ENCODE results near the gene HOMEZ.
A peak's percentile ranks its signal among the peaks of the same experiment; 100 is the strongest.

Gene HOMEZ

DNA sequence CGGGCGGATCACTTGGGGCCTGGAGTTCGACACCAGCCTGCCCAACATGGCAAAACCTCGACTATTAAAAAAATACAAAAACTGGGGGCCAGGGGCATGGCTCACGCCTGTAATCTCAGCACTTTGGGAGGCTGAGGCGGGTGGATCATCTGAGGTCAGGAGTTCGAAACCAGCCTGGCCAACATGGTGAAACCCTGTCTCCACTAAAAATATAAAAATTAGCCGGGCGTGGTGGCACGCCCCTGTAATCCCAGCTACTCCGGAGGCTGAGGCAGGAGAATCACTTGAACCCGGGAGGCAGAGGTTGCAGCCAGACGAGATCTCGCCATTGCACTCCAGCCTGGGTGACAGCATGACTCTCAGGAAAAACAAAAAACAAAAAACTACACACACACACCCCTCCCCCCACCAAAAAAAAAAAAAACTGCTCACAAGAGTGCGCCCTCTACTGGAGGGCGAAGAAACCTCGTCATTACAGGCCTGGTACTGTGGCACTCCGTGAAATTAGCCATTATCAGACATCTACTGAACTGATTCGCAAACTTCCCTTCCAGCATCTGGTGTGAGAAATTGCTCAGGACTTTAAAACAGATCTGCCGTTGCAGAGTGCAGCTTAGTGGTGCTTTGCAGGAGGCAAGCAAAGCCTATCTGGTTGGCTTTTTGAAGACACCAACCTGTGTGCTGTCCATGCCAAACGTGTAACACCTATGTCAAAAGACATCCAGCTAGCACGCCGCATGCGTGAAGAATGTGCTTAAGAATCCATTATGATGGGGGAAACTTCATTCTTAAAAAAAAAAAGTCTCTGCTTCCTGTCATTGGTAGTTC is 9.0 kb upstream of the HOMEZ start (continued):
- TF ChIP-seq ZFP41 (tag by site-specific recombination; IDR thresholded peaks at IDR 0.05; ENCODE audit: borderline replicate concordance) (no peak), ZBTB1 (tag by site-specific recombination; IDR thresholded peaks at IDR 0.05) (no peak), SALL2 (tag by site-specific recombination; IDR thresholded peaks at IDR 0.05; ENCODE audit: borderline replicate concordance) (no peak), ZNF223 (tag by site-specific recombination; IDR thresholded peaks at IDR 0.05) (no peak), ZNF596 (tag by site-specific recombination; IDR thresholded peaks at IDR 0.05) (no peak), ZNF514 (tag by site-specific recombination; IDR thresholded peaks at IDR 0.05) (no peak), ZNF548 (tag by site-specific recombination; IDR thresholded peaks at IDR 0.05) (no peak), ZNF792 (tag by site-specific recombination; IDR thresholded peaks at IDR 0.05) (no peak), ZNF16 (tag by site-specific recombination; IDR thresholded peaks at IDR 0.05; ENCODE audit: low read depth) (no peak), ZBTB7A (tag by site-specific recombination; IDR thresholded peaks at IDR 0.05; ENCODE audit: low read depth) (no peak)
- TF ChIP-seq, protein P1, sequence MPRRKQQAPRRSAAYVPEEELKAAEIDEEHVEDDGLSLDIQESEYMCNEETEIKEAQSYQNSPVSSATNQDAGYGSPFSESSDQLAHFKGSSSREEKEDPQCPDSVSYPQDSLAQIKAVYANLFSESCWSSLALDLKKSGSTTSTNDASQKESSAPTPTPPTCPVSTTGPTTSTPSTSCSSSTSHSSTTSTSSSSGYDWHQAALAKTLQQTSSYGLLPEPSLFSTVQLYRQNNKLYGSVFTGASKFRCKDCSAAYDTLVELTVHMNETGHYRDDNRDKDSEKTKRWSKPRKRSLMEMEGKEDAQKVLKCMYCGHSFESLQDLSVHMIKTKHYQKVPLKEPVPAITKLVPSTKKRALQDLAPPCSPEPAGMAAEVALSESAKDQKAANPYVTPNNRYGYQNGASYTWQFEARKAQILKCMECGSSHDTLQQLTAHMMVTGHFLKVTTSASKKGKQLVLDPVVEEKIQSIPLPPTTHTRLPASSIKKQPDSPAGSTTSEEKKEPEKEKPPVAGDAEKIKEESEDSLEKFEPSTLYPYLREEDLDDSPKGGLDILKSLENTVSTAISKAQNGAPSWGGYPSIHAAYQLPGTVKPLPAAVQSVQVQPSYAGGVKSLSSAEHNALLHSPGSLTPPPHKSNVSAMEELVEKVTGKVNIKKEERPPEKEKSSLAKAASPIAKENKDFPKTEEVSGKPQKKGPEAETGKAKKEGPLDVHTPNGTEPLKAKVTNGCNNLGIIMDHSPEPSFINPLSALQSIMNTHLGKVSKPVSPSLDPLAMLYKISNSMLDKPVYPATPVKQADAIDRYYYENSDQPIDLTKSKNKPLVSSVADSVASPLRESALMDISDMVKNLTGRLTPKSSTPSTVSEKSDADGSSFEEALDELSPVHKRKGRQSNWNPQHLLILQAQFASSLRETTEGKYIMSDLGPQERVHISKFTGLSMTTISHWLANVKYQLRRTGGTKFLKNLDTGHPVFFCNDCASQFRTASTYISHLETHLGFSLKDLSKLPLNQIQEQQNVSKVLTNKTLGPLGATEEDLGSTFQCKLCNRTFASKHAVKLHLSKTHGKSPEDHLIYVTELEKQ (tag by site-specific recombination; IDR thresholded peaks at IDR 0.05; ENCODE audit: borderline replicate concordance): 0 out of 2 replicates have a peak, but pooled peaks have one; percentile 27
- TF ChIP-seq, protein P2, sequence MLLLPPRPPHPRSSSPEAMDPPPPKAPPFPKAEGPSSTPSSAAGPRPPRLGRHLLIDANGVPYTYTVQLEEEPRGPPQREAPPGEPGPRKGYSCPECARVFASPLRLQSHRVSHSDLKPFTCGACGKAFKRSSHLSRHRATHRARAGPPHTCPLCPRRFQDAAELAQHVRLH (tag by site-specific recombination; IDR thresholded peaks at IDR 0.05): 0 out of 2 replicates have a peak, but pooled peaks have one; percentile 48
- TF ChIP-seq, protein P3, sequence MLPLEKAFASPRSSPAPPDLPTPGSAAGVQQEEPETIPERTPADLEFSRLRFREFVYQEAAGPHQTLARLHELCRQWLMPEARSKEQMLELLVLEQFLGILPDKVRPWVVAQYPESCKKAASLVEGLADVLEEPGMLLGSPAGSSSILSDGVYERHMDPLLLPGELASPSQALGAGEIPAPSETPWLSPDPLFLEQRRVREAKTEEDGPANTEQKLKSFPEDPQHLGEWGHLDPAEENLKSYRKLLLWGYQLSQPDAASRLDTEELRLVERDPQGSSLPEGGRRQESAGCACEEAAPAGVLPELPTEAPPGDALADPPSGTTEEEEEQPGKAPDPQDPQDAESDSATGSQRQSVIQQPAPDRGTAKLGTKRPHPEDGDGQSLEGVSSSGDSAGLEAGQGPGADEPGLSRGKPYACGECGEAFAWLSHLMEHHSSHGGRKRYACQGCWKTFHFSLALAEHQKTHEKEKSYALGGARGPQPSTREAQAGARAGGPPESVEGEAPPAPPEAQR (tag by site-specific recombination; IDR thresholded peaks at IDR 0.05): no peak
- TF ChIP-seq, protein P4, sequence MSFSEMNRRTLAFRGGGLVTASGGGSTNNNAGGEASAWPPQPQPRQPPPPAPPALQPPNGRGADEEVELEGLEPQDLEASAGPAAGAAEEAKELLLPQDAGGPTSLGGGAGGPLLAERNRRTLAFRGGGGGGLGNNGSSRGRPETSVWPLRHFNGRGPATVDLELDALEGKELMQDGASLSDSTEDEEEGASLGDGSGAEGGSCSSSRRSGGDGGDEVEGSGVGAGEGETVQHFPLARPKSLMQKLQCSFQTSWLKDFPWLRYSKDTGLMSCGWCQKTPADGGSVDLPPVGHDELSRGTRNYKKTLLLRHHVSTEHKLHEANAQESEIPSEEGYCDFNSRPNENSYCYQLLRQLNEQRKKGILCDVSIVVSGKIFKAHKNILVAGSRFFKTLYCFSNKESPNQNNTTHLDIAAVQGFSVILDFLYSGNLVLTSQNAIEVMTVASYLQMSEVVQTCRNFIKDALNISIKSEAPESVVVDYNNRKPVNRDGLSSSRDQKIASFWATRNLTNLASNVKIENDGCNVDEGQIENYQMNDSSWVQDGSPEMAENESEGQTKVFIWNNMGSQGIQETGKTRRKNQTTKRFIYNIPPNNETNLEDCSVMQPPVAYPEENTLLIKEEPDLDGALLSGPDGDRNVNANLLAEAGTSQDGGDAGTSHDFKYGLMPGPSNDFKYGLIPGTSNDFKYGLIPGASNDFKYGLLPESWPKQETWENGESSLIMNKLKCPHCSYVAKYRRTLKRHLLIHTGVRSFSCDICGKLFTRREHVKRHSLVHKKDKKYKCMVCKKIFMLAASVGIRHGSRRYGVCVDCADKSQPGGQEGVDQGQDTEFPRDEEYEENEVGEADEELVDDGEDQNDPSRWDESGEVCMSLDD (tag by site-specific recombination; IDR thresholded peaks at IDR 0.05): no peak
- TF ChIP-seq, protein P5, sequence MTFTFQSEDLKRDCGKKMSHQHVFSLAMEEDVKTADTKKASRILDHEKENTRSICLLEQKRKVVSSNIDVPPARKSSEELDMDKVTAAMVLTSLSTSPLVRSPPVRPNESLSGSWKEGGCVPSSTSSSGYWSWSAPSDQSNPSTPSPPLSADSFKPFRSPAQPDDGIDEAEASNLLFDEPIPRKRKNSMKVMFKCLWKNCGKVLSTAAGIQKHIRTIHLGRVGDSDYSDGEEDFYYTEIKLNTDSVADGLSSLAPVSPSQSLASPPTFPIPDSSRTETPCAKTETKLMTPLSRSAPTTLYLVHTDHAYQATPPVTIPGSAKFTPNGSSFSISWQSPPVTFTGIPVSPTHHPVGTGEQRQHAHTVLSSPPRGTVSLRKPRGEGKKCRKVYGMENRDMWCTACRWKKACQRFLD (tag by site-specific recombination; IDR thresholded peaks at IDR 0.05): no peak
